Activated T-cell treated with anti-CD3 and anti-CD28 coated beads, Interleukin-2, amount 50 U/mL, for 24 hours (primary cell): ENCODE measurements around the gene ENOX2.
"Not testable (repeated sequence)": the region's sequence is repeated elsewhere in the genome, so short reads cannot be mapped to it uniquely, and the experiment has no call there.

Source experiments
- DNase-seq: peaks from one replicate; pipeline ENCODE4 v3.0.0-alpha.2; 2020
- H3K27ac Mint-ChIP-seq: 2 replicates; pipeline ENCODE4 v1.8.0; 2020; ENCODE audit warnings: mild to moderate bottlenecking, mixed read lengths
- H3K27me3 Mint-ChIP-seq: 2 replicates; pipeline ENCODE4 v1.8.0; 2020; ENCODE audit warnings: mixed read lengths
- H3K36me3 Mint-ChIP-seq: 2 replicates; pipeline ENCODE4 v1.8.0; 2020; ENCODE audit warnings: low read depth, mixed read lengths
- H3K4me1 Mint-ChIP-seq: 2 replicates; pipeline ENCODE4 v1.8.0; 2020; ENCODE audit warnings: low read depth, mixed read lengths
- H3K4me3 Mint-ChIP-seq: 2 replicates; pipeline ENCODE4 v1.8.0; 2020; ENCODE audit warnings: mild to moderate bottlenecking, moderate library complexity, mixed read lengths
- H3K9me3 Mint-ChIP-seq: 2 replicates; pipeline ENCODE4 v1.8.0; 2020; ENCODE audit warnings: mixed read lengths

ENOX2 gene

DNA sequence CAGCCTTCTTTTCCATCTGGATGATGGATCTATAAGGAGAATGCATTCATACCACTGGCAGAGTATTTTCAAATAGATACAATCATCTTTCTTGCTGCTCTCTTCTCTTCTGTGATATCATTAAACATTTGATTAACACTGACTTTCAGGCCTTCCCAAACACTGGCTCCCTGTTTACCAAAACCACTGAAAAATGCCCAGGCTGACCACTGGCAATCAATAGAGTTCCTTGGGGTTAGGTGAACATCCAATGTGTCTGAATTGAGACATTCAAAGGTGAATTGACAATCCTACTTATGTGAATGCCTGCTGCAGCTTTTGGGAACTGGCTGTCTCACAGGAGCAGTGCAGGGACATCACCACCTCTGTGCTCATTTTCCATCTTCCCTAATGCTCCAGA is 168.3 kb downstream of the ENOX2 start:
- H3K9me3 Mint-ChIP-seq = peaks cover 21% of the 10 kb centered on the region
- H3K4me3 Mint-ChIP-seq = no peak overlapping the region
- H3K4me1 Mint-ChIP-seq = no peaks in the 10 kb centered on the region
- H3K36me3 Mint-ChIP-seq = peaks cover 22% of the 10 kb centered on the region
- no peak overlapping the region for H3K27ac Mint-ChIP-seq
- no peak for DNase-seq
- peaks cover 16% of the 10 kb centered on the region for H3K27me3 Mint-ChIP-seq

DNA sequence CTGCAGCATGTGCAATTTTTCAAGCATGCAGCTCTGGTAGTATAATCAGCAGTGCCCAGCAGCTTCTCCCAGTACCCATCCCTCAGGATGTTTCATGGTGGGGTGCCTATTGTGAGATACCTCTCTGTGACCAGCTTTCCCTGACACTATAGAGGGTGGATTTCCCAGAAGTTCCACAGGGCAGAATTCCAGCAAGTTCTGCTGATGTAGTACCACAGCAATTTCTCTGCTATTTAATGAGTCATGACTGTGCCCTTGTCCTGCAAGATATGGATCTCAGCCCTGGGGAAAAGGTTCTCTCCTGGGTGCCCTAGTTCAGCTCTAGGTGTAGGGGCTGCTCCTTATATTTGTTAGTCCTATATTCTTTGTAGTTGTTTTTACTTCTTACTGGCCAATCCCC is 174.8 kb downstream of the ENOX2 start:
- DNase-seq = no peak
- H3K36me3 Mint-ChIP-seq = peaks cover 49% of the 10 kb centered on the region
- H3K9me3 Mint-ChIP-seq = peaks cover 33% of the 10 kb centered on the region
- peaks cover 21% of the 10 kb centered on the region for H3K27me3 Mint-ChIP-seq
- no peak overlapping the region for H3K4me3 Mint-ChIP-seq
- no peak overlapping the region for H3K27ac Mint-ChIP-seq
- no peaks in the 10 kb centered on the region for H3K4me1 Mint-ChIP-seq

DNA sequence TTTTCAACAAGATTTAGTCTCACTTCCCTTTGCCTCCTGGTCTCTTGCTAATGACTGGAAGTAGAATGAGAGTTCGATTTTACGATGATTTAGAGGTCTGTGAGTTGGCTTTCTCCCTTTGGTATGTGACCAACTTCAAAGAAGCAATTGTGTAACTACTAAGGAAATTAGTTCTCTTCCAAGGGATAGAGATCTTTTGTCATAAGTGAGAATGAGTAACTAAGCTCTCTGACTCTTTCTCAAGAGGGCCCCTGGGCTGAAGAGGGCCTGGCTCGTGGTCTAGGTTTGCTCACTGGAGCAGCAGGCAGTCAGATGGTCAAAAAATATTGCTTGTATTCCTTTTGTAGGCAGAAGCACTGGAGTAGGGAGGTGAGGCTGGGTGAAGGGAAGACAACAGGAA is 176.3 kb downstream of the ENOX2 start:
- Mint-ChIP-seq H3K9me3 (peaks cover 24% of the 10 kb centered on the region), H3K4me1 (no peaks in the 10 kb centered on the region), H3K4me3 (no peak overlapping the region), H3K27me3 (peaks cover 15% of the 10 kb centered on the region), H3K36me3 (peaks cover 44% of the 10 kb centered on the region), H3K27ac (no peak overlapping the region)
- DNase-seq = no peak

DNA sequence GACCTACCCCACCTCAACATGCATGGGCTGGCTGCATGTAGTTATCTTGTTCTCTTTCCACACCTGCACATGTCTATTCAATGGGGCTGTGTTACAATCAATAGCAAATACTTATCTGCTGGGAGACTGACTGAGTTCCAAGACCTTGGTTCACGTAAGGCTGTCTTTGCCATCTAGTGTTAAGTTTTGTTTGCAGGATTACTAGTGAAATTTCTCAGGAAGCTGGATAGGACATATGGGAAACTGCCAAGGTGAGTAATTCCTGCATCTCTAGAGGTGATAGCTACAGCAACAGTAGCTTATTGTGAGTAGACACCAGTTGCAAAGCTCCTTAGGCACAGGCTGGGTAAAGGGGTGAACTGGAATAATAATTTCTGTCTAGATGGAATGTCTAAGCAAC is 177.5 kb downstream of the ENOX2 start:
- no peak overlapping the region for H3K4me3 Mint-ChIP-seq
- peaks cover 39% of the 10 kb centered on the region for H3K36me3 Mint-ChIP-seq
- no peaks in the 10 kb centered on the region for H3K4me1 Mint-ChIP-seq
- peaks cover 19% of the 10 kb centered on the region for H3K9me3 Mint-ChIP-seq
- H3K27ac Mint-ChIP-seq = no peak overlapping the region
- no peak for DNase-seq
- peaks cover 15% of the 10 kb centered on the region for H3K27me3 Mint-ChIP-seq

DNA sequence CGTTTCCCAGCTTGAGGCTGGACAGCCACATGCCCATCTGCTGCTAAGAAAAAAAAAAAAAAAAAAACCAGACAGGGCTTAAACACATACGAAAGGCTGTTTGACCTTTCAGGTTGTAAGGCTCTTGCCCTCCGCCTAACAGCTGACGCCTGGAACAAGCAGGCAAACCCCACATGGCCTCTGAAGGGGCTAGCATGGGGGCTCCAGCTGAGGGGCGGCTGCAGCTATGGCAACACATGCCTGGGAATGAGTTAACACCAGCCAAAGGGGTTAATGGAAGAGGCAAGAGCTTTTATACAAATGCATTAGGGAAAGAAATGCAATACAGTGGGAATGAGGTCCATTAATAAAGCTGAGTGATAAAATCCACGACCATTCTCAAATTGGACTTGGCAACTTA is 183.6 kb downstream of the ENOX2 start:
- H3K27ac Mint-ChIP-seq = no peak overlapping the region

DNA sequence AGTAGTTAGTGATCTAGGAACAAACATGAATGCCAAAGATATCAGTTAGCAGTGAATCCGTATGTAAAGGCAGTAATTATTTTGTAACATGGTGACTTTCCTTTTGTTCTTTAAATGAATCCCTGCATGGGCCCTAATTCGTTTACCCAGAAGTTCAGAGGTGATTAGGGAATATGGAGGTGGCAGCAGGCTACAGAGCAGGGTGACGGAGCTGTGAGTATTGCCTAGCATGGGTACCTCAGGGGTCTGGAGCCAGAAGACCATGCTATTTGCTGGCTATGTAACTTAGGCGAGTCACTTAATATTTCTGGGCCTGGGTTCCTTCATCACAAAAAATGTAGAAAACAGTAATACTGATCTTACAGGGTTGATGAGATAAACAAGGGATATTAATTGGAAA is 184.9 kb downstream of the ENOX2 start:
- Mint-ChIP-seq H3K9me3 (no peaks in the 10 kb centered on the region), H3K4me1 (peaks cover 2% of the 10 kb centered on the region), H3K36me3 (no peaks in the 10 kb centered on the region), H3K4me3 (no peak overlapping the region), H3K27me3 (peaks cover 7% of the 10 kb centered on the region), H3K27ac (no peak overlapping the region)
- no peak for DNase-seq

More for the DNA sequence above, 183.6 kb downstream of the ENOX2 start:
- no peaks in the 10 kb centered on the region for H3K36me3 Mint-ChIP-seq
- no peaks in the 10 kb centered on the region for H3K9me3 Mint-ChIP-seq
- DNase-seq = no peak
- H3K27me3 Mint-ChIP-seq = peaks cover 7% of the 10 kb centered on the region
- peaks cover 2% of the 10 kb centered on the region for H3K4me1 Mint-ChIP-seq
- no peak overlapping the region for H3K4me3 Mint-ChIP-seq

DNA sequence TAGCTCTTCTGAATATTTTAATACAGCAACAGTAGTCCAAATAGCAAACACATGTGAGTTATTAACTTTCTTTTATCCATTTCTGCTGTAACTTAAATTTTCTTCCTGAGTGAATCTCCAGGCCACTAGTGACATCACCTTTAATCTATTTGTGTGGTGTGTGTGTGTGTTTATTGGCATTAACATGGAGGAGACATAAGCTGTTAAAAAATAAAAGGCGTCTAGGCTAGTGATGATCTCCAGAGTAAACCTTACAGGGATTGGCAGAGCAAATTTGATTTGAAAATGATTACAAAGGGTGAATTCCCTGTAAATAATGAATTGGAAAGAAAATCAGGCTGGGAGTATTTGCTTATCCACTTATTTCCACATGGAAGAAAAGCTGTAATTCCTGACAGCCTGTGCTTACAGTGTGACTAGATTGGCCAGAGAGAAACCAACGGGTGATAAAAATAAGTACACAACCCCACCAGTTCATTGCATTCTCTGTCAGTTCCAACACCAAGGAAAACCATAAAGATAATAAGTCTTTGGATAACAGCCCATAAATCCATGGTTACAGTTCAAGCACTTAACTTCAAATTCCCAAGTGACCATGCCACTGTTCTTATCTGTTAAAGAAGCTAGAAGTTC is 186.1 kb downstream of the ENOX2 start:
- Mint-ChIP-seq H3K27ac (no peak overlapping the region), H3K36me3 (no peaks in the 10 kb centered on the region), H3K27me3 (peaks cover 10% of the 10 kb centered on the region), H3K9me3 (no peaks in the 10 kb centered on the region), H3K4me3 (no peak overlapping the region), H3K4me1 (peaks cover 2% of the 10 kb centered on the region)
- DNase-seq = no peak

DNA sequence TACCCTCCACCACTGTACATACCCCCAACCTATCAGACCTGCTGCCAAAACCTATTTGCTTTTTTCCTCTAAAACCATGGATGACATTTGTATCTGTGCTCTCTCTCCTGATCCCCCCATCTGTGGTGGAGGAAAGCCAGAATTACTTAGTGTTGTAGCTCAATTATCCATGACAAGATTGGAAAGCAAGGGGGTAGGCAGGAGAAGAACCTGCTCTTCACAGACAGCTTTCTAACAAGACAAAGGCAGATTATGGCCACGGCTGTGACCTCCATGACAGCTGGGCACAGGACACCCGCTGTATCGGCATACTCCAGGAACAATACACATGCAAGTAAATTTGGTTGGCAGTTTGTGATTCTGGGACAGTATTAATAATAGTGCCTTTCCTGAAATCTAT is 186.7 kb downstream of the ENOX2 start:
- no peak overlapping the region for H3K27ac Mint-ChIP-seq
- DNase-seq = no peak
- peaks cover 10% of the 10 kb centered on the region for H3K27me3 Mint-ChIP-seq
- no peak overlapping the region for H3K4me3 Mint-ChIP-seq
- H3K36me3 Mint-ChIP-seq = no peaks in the 10 kb centered on the region
- H3K4me1 Mint-ChIP-seq = peaks cover 2% of the 10 kb centered on the region
- no peaks in the 10 kb centered on the region for H3K9me3 Mint-ChIP-seq

DNA sequence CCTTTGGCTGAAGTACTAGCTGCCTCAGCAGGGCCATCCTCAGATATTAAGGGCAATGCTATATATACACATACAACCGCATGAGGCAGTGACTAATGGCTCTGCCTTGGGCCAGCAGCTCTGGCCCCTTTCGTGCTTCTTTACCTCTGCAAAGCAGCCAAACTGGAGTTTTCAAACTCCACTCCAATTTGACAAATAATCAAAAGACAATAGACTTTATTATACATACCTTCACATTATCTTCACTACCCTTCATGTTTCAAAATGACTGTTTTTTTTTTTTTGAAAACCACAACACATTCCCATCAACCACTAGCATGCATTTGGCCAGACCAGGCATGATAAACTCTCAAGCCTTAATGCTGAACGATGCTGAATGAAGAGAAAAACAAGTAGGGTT is 187.7 kb downstream of the ENOX2 start:
- DNase-seq = no peak
- no peaks in the 10 kb centered on the region for H3K36me3 Mint-ChIP-seq
- H3K4me3 Mint-ChIP-seq = no peak overlapping the region
- H3K27me3 Mint-ChIP-seq = peaks cover 10% of the 10 kb centered on the region
- no peak overlapping the region for H3K27ac Mint-ChIP-seq
- H3K9me3 Mint-ChIP-seq = no peaks in the 10 kb centered on the region
- peaks cover 2% of the 10 kb centered on the region for H3K4me1 Mint-ChIP-seq

DNA sequence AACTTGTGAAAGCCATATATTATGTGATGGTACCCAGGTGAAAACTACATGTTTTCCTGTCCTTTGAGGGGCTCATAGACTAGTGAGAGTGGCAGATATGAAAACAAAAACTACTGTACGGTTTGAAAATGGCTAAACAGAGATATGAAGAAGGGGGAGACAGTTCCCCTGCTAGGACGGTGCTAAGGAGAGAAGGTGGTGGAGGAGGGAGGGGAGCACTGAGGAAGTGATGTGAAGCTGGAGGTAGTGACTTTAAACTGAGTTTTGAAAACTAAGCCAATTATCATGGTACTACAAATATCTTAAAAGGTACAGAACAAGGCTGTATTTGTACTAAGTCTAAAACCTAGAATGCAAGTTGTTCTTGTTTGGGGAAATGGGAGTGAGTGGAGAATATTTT is 188.3 kb downstream of the ENOX2 start:
- peaks cover 2% of the 10 kb centered on the region for H3K4me1 Mint-ChIP-seq
- peaks cover 10% of the 10 kb centered on the region for H3K27me3 Mint-ChIP-seq
- H3K27ac Mint-ChIP-seq = no peak overlapping the region
- no peaks in the 10 kb centered on the region for H3K36me3 Mint-ChIP-seq
- no peaks in the 10 kb centered on the region for H3K9me3 Mint-ChIP-seq
- no peak for DNase-seq
- no peak overlapping the region for H3K4me3 Mint-ChIP-seq

DNA sequence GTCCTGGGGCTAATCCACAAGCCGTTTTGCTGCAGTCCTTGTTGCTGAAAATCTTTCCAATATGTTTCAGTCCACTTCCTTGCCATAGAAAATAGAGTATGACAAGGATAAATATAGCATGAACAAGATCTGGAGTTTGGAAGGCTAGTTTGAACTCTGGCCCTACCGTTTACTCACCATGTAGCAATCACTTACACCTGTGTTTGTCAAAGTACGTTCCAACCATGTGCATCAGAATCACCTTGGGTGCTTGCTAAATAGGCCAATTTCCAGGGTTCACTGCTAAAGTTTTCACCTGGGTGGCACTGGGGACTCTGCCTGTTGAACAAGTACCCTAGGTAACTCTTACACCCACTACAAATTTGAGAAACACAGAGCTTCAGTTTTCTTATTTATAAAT is 188.9 kb downstream of the ENOX2 start:
- H3K4me3 Mint-ChIP-seq = no peak overlapping the region
- no peaks in the 10 kb centered on the region for H3K36me3 Mint-ChIP-seq
- H3K4me1 Mint-ChIP-seq = peaks cover 2% of the 10 kb centered on the region
- DNase-seq = no peak
- H3K9me3 Mint-ChIP-seq = no peaks in the 10 kb centered on the region
- peaks cover 10% of the 10 kb centered on the region for H3K27me3 Mint-ChIP-seq
- H3K27ac Mint-ChIP-seq = no peak overlapping the region

DNA sequence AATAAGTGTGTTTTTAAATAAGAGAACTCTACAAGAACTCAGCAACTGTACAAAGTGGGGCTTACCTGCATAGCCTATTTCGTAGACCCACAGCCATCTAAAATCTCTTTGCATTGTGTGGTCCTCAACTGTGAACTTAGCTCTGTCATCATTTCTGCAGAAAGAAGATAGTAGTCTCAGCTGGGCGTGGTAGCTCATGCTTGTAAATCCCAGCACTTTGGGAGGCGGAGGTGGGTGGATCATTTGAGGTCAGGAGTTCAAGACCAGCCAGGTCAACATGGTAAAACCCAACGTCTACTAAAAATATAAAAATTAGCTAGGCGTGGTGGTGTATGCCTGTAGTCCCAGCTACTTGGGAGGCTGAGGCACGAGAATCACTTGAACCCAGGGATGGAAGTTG is 193.8 kb downstream of the ENOX2 start:
- not testable (repeated sequence) for H3K9me3 Mint-ChIP-seq, H3K4me3 Mint-ChIP-seq, H3K36me3 Mint-ChIP-seq, H3K4me1 Mint-ChIP-seq, H3K27me3 Mint-ChIP-seq, H3K27ac Mint-ChIP-seq, DNase-seq

DNA sequence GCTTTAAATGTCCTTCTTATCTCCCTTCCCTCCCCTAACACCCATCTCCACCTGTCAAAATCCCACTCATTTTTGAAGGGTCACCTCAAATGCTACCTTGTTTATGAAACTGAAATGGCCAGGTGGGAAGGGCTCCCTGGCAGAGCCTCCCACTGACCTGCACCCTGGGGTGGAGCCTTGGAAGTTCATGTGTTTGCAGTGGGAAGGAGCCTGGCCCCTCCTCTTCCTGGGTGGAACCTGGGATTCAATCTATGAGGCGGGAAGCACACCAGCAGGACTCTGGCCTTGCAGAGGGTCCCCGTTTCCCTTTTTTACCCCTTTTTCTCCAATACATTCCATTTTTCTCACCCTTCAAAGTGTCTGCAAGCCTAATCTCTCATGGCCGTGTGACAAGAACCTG is 197.4 kb downstream of the ENOX2 start:
- Mint-ChIP-seq H3K4me1 (no peaks in the 10 kb centered on the region), H3K27ac (no peak overlapping the region), H3K4me3 (no peak overlapping the region), H3K36me3 (peaks cover 5% of the 10 kb centered on the region), H3K27me3 (peaks cover 3% of the 10 kb centered on the region), H3K9me3 (no peaks in the 10 kb centered on the region)
- DNase-seq = no peak

DNA sequence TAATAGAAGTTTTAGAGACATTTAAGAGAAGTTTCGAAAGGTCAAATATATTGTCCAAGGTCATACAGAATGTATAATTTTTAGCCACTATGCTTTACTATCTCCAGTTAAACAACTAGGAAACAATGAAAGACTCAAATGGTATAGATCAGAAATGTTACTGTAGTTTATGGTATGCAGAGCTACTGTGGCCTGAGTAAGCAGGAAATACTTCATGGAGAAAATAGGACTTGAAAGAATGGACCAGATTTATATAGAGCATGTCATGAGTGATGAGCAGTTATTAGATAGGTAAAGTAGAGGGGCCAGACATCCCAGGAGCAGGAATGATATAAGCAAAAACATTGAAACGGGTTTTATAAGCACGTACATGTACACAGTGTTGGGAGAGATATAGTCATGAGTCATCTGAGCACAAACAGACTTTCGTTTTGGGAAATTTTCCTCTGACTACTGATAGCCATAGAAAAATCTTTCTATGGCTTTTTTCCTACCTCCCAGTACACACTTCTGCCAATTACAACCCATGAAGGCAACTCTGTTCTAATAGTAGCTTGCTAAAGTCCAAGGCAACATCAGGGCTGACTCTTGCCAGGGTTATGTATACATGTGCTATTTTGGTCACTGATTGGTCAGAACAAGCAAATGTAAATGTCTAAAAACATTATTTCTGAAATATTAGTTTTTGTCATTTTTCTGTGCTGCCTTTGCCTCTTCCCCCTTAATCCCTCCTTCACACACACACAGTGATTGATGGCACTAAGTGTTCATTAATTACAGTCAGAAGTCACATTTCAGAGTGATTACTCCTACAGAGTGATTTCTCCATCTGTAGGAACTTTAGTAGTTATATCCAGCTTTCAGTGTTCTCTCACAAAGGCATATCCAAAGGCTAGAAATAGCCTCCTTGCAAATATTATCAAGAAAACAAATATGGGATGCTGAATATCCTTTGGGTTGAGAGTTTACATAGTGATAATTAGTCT is 198.7 kb downstream of the ENOX2 start:
- Mint-ChIP-seq H3K9me3 (no peaks in the 10 kb centered on the region), H3K4me3 (no peak overlapping the region), H3K27me3 (peaks cover 3% of the 10 kb centered on the region), H3K4me1 (no peaks in the 10 kb centered on the region), H3K27ac (no peak overlapping the region), H3K36me3 (peaks cover 5% of the 10 kb centered on the region)
- no peak for DNase-seq
